M059J (cell line): ENCODE data around the gene TIGD3. TPM values are rescaled to one million over a fixed set of nuclear protein-coding genes. Genes with fewer than 3 reads are reported as not detected.
"Not testable (repeated sequence)": the region's sequence is repeated elsewhere in the genome, so short reads cannot be mapped to it uniquely, and the experiment has no call there.

Experiments used
- DNase-seq: peaks from one replicate; pipeline ENCODE4 v3.0.0-alpha.2; 2012; ENCODE audit warnings: low read depth
- total RNA-seq: library from RNA; depleted of rRNA; stranded (reverse); fragments of >200 nt; shearing (Covaris generic); gene quantifications from 2 replicates; pipeline ENCODE4 v1.2.3, GENCODE V29; 2014

The TIGD3 gene
- total RNA-seq, 1 experiment from 2014 or later = 1.7 TPM

- DNase-seq = no peak
These were observed 29.1 kb upstream of the TIGD3 start for GRCh38 chr11:65325435-65325834.

GRCh38 chr11:65327021-65327420 is 27.5 kb upstream of the TIGD3 start:
- no peak for DNase-seq

GRCh38 chr11:65329478-65329877 is 25.1 kb upstream of the TIGD3 start:
- no peak for DNase-seq

- peak; percentile 84 for DNase-seq
These were observed 24.6 kb upstream of the TIGD3 start for GRCh38 chr11:65329944-65330403.

- DNase-seq = no peak
These were observed 24.0 kb upstream of the TIGD3 start for GRCh38 chr11:65330544-65330943.

GRCh38 chr11:65332591-65332990 is 22.0 kb upstream of the TIGD3 start:
- DNase-seq = not testable (repeated sequence)

- no peak for DNase-seq
These were observed 19.8 kb upstream of the TIGD3 start for GRCh38 chr11:65334696-65335295.

- no peak for DNase-seq
These were observed 15.9 kb upstream of the TIGD3 start for GRCh38 chr11:65338676-65339075.

GRCh38 chr11:65340226-65340625 is 14.3 kb upstream of the TIGD3 start:
- no peak for DNase-seq

- DNase-seq = no peak
These were observed 12.7 kb upstream of the TIGD3 start for GRCh38 chr11:65341856-65342255.

GRCh38 chr11:65351511-65351910 is 3.0 kb upstream of the TIGD3 start:
- DNase-seq = no peak

GRCh38 chr11:65352783-65353182 is 1.8 kb upstream of the TIGD3 start:
- peak; percentile 29 for DNase-seq

GRCh38 chr11:65353376-65353775 is 1.2 kb upstream of the TIGD3 start:
- DNase-seq = no peak

GRCh38 chr11:65353900-65354264 is 669 bp upstream of the TIGD3 start:
- no peak for DNase-seq

GRCh38 chr11:65355013-65355775 is 643 bp downstream of the TIGD3 start:
- no peak for DNase-seq

GRCh38 chr11:65355776-65356393 is 1.3 kb downstream of the TIGD3 start:
- peak; percentile 69 for DNase-seq

- no peak for DNase-seq
These were observed 1.9 kb downstream of the TIGD3 start for GRCh38 chr11:65356394-65356972.

GRCh38 chr11:65357856-65358356 is 3.4 kb downstream of the TIGD3 start:
- no peak for DNase-seq

- DNase-seq = no peak
These were observed 7.9 kb downstream of the TIGD3 start for GRCh38 chr11:65362320-65362931.

- no peak for DNase-seq
These were observed 8.4 kb downstream of the TIGD3 start for GRCh38 chr11:65362966-65363365.

- DNase-seq = no peak
These were observed 9.2 kb downstream of the TIGD3 start for GRCh38 chr11:65363770-65364169.

GRCh38 chr11:65366340-65366773 is 11.8 kb downstream of the TIGD3 start:
- DNase-seq = peak; percentile 84
